ENCODE measurements around the gene RBMY1A1. TPM values are rescaled to one million over a fixed set of nuclear protein-coding genes. Genes with fewer than 3 reads are reported as not detected.
"Not testable (repeated sequence)": the region's sequence is repeated elsewhere in the genome, so short reads cannot be mapped to it uniquely, and the experiment has no call there.

Gene RBMY1A1
- total RNA-seq (2014; rRNA removed; shearing (Covaris generic)) = not detected in 2 replicates
- not detected in 2 replicates for total RNA-seq (2022)
- Bru-seq, nascent RNA = not detected
- not detected for BruChase-seq, experiment 1, labeled RNA remaining after a 6-hour chase
- not detected for BruChase-seq, experiment 2, labeled RNA remaining after a 2-hour chase
- long read RNA-seq = 0 reads

DNA sequence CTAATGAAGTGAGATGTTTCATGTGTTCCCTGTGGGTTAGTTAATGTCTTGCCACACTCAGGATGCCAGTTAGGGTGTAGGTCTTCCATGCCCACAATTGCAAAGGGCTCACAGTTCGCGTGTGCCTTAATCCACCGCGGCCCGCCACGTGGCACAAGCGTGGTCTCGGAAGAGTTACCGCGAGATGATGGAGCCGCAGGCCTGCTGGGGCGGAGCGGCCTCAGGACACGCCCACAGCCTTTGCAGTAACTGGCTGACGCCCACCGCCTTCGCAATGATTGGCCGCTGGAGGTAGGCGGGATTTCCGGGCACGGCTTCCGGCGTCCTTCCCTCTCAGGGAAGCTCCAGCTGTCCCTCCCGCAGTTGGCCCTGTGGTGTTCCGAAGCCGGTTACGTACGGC, at the start of gene RBMY1A1:
TSS of gene RBMY1A1 (plus strand) at position 301 of the 400 bp plus-strand sequence. CDS start 2,013 bp downstream, outside the sequence.
- H3K79me2 ChIP-seq (ENCODE audit: insufficient read depth, low read depth, low read length); H3K9me3 ChIP-seq (ENCODE audit: low read length); intact Hi-C loops (cut with micrococcal nuclease; ENCODE audit: unreplicated experiment); H3K4me1 ChIP-seq (ENCODE audit: insufficient read depth, low read length, poor library complexity, severe bottlenecking); POLR2A ChIA-PET; DNase-seq (ENCODE audit: low spot score); H4K20me1 ChIP-seq (ENCODE audit: insufficient read depth, low read length); H3K4me3 ChIP-seq (ENCODE audit: low read depth, low read length, poor library complexity, severe bottlenecking); H3K9me2 ChIP-seq (ENCODE audit: insufficient read depth, low read length); CTCF ChIA-PET (ENCODE audit: unreplicated experiment); H3K36me3 ChIP-seq (ENCODE audit: insufficient read depth, low read length); H3K27ac ChIP-seq (ENCODE audit: low read depth, low read length, poor library complexity, severe bottlenecking); H3K4me2 ChIP-seq (ENCODE audit: low read length); BruUV-seq (replicated peaks); H2AFZ ChIP-seq (ENCODE audit: low read length): not testable (repeated sequence)

DNA sequence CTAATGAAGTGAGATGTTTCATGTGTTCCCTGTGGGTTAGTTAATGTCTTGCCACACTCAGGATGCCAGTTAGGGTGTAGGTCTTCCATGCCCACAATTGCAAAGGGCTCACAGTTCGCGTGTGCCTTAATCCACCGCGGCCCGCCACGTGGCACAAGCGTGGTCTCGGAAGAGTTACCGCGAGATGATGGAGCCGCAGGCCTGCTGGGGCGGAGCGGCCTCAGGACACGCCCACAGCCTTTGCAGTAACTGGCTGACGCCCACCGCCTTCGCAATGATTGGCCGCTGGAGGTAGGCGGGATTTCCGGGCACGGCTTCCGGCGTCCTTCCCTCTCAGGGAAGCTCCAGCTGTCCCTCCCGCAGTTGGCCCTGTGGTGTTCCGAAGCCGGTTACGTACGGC, 23.6 kb upstream of the RBMY1A1 start, which contains the start of gene RBMY1B:
TSS of gene RBMY1B (plus strand) at position 301 of the 400 bp plus-strand sequence. CDS start 2,013 bp downstream, outside the sequence.
- H4K20me1 ChIP-seq (ENCODE audit: insufficient read depth, low read length); intact Hi-C loops (cut with micrococcal nuclease; ENCODE audit: unreplicated experiment); DNase-seq (ENCODE audit: low spot score); H3K4me3 ChIP-seq (ENCODE audit: low read depth, low read length, poor library complexity, severe bottlenecking); CTCF ChIA-PET (ENCODE audit: unreplicated experiment); H2AFZ ChIP-seq (ENCODE audit: low read length); BruUV-seq (replicated peaks); H3K4me1 ChIP-seq (ENCODE audit: insufficient read depth, low read length, poor library complexity, severe bottlenecking); POLR2A ChIA-PET; H3K27ac ChIP-seq (ENCODE audit: low read depth, low read length, poor library complexity, severe bottlenecking); H3K9me2 ChIP-seq (ENCODE audit: insufficient read depth, low read length); H3K9me3 ChIP-seq (ENCODE audit: low read length); H3K79me2 ChIP-seq (ENCODE audit: insufficient read depth, low read depth, low read length); H3K4me2 ChIP-seq (ENCODE audit: low read length); H3K36me3 ChIP-seq (ENCODE audit: insufficient read depth, low read length): not testable (repeated sequence)

DNA sequence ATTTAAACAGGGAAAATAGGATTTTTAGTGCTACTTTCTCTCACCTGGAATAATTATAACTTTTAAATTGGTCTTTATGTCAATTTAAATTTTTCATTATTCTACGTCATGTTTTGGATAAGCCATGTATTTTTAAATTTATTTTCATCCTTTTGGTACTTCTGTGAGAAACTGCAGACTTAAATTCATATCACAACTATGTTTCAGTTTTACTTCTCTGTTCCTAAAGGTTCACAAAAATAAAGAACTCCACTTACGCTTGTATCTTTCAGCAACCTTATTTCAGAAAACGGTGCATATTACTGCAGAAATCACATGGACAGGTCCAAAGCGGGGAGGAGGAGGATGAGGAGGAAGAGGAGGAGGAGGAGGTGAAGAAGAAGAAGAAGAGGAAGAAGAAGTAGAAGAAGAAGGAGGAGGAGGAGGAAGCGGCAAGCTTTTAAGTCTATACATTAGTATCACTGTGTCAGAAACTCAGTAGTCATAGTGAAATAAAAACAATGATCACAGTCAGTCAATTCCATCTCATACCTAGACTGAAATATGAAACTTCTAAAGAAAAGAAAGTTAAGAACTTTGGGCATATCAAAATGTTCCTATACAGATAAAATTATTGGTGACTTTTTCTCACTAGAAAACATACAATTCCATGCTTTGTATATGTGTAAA, 24.8 kb downstream of the RBMY1A1 start:
- H3K9me2 ChIP-seq (ENCODE audit: insufficient read depth, low read length); BruUV-seq (replicated peaks); CTCF ChIA-PET (ENCODE audit: unreplicated experiment); intact Hi-C loops (cut with micrococcal nuclease; ENCODE audit: unreplicated experiment); H3K79me2 ChIP-seq (ENCODE audit: insufficient read depth, low read depth, low read length); H4K20me1 ChIP-seq (ENCODE audit: insufficient read depth, low read length); DNase-seq (ENCODE audit: low spot score); H3K27ac ChIP-seq (ENCODE audit: low read depth, low read length, poor library complexity, severe bottlenecking); H3K4me1 ChIP-seq (ENCODE audit: insufficient read depth, low read length, poor library complexity, severe bottlenecking); H3K36me3 ChIP-seq (ENCODE audit: insufficient read depth, low read length); POLR2A ChIA-PET; H3K4me2 ChIP-seq (ENCODE audit: low read length); H3K4me3 ChIP-seq (ENCODE audit: low read depth, low read length, poor library complexity, severe bottlenecking); H3K9me3 ChIP-seq (ENCODE audit: low read length); H2AFZ ChIP-seq (ENCODE audit: low read length): not testable (repeated sequence)

DNA sequence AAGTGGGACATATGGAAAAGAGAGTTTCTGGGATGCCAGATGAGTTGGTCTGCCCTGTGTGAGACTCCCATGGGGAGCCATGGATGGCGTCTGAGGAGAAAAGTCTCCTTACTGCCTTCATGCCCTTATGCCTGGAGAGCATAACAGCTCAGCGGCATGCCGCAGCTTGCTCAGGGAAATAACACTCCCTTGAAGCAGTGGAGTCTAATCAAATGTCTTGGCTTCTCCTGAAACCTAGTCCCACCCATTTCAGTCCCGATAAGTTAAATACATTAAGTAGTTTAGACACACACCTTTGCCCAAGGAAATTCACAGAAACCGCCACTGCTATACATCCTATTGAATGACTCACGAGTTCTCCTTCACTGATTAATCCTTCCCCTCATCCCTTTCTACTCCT, 50.8 kb downstream of the RBMY1A1 start:
- ChIA-PET POLR2A (interaction anchor here (0.7 kb wide), 1 partner anchor 106 kb away, joined by 7 read pairs; no protein-coding TSS in a partner anchor), CTCF (ENCODE audit: unreplicated experiment) (no interaction called here)
- no peak overlapping the region for H3K4me3 ChIP-seq (ENCODE audit: low read depth, low read length, poor library complexity, severe bottlenecking)
- H3K79me2 ChIP-seq (ENCODE audit: insufficient read depth, low read depth, low read length) = no peaks in the 10 kb centered on the region
- no peaks in the 10 kb centered on the region for H3K9me3 ChIP-seq (ENCODE audit: low read length)
- no peaks in the 10 kb centered on the region for H3K4me1 ChIP-seq (ENCODE audit: insufficient read depth, low read length, poor library complexity, severe bottlenecking)
- no peak overlapping the region for H2AFZ ChIP-seq (ENCODE audit: low read length)
- H3K4me2 ChIP-seq (ENCODE audit: low read length) = no peak overlapping the region
- no peak for DNase-seq (ENCODE audit: low spot score)
- H3K27ac ChIP-seq (ENCODE audit: low read depth, low read length, poor library complexity, severe bottlenecking) = no peak overlapping the region
- no TSS peak for BruUV-seq (replicated peaks)
- no peaks in the 10 kb centered on the region for H4K20me1 ChIP-seq (ENCODE audit: insufficient read depth, low read length)
- H3K36me3 ChIP-seq (ENCODE audit: insufficient read depth, low read length) = no peaks in the 10 kb centered on the region
- TF ChIP-seq, protein P1, sequence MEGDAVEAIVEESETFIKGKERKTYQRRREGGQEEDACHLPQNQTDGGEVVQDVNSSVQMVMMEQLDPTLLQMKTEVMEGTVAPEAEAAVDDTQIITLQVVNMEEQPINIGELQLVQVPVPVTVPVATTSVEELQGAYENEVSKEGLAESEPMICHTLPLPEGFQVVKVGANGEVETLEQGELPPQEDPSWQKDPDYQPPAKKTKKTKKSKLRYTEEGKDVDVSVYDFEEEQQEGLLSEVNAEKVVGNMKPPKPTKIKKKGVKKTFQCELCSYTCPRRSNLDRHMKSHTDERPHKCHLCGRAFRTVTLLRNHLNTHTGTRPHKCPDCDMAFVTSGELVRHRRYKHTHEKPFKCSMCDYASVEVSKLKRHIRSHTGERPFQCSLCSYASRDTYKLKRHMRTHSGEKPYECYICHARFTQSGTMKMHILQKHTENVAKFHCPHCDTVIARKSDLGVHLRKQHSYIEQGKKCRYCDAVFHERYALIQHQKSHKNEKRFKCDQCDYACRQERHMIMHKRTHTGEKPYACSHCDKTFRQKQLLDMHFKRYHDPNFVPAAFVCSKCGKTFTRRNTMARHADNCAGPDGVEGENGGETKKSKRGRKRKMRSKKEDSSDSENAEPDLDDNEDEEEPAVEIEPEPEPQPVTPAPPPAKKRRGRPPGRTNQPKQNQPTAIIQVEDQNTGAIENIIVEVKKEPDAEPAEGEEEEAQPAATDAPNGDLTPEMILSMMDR (conservative IDR thresholded peaks at IDR 0.05; ENCODE audit: low read length) = no peak
- TF ChIP-seq EZH2phosphoT487 (IDR thresholded peaks at IDR 0.05; ENCODE audit: borderline replicate concordance, low read depth, low read length) = no peak
- intact Hi-C loops (cut with micrococcal nuclease; ENCODE audit: unreplicated experiment) = no loop called here
- H3K9me2 ChIP-seq (ENCODE audit: insufficient read depth, low read length) = no peaks in the 10 kb centered on the region

DNA sequence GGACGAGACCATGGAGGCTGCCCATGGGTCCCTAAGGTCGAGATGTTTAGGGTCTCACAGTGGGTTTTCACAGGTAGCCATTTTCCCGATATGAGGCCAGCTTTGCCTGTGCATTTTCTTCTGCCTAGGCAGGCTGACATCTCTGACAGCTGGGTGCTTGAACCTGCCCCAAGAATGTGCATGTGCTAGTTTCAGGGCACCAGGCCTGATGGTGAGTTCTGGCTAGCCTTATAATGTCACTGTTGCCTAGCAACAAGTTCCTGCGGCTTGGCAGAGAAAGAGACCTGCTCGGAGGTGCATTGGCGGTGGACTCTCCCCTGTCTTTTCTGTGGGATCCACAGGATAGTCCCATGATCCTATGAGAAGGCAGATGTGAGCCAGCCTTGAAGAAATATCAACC, 51.8 kb downstream of the RBMY1A1 start:
- H3K9me3 ChIP-seq (ENCODE audit: low read length); H3K9me2 ChIP-seq (ENCODE audit: insufficient read depth, low read length); H3K4me1 ChIP-seq (ENCODE audit: insufficient read depth, low read length, poor library complexity, severe bottlenecking); H2AFZ ChIP-seq (ENCODE audit: low read length); H3K4me3 ChIP-seq (ENCODE audit: low read depth, low read length, poor library complexity, severe bottlenecking); H3K36me3 ChIP-seq (ENCODE audit: insufficient read depth, low read length); BruUV-seq (replicated peaks); H4K20me1 ChIP-seq (ENCODE audit: insufficient read depth, low read length); CTCF ChIA-PET (ENCODE audit: unreplicated experiment); intact Hi-C loops (cut with micrococcal nuclease; ENCODE audit: unreplicated experiment); H3K79me2 ChIP-seq (ENCODE audit: insufficient read depth, low read depth, low read length); DNase-seq (ENCODE audit: low spot score); H3K4me2 ChIP-seq (ENCODE audit: low read length); POLR2A ChIA-PET; H3K27ac ChIP-seq (ENCODE audit: low read depth, low read length, poor library complexity, severe bottlenecking): not testable (repeated sequence)
